Fibroblast of villous mesenchyme (primary cell): Measurements from ENCODE around the gene PEX3. TPM values are rescaled to one million over a fixed set of nuclear protein-coding genes. Genes with fewer than 3 reads are reported as not detected.
"Not testable (repeated sequence)": the region's sequence is repeated elsewhere in the genome, so short reads cannot be mapped to it uniquely, and the experiment has no call there.

Experiments
- DNase-seq: peaks from one replicate; pipeline ENCODE4 v3.0.0-alpha.2; 2010; ENCODE audit warnings: low read depth
- H3K4me3 ChIP-seq: 2 replicates; pipeline ENCODE4 v1.5.1; 2011; ENCODE audit warnings: low read depth, mild to moderate bottlenecking, low read length
- total RNA-seq: library from RNA; depleted of rRNA; stranded (reverse); fragments of >200 nt; gene quantifications from 2 replicates; pipeline ENCODE4 v1.2.3, GENCODE V29; 2012
- TF ChIP-seq, protein P1 (sequence below): IDR thresholded peaks from 2 replicates; pipeline ENCODE4 v1.5.1; 2012; ENCODE audit warnings: low read depth, mild to moderate bottlenecking, low read length; ENCODE audit not compliant: insufficient read depth

PEX3 gene
- total RNA-seq, 1 donor = 24.6 TPM

DNA sequence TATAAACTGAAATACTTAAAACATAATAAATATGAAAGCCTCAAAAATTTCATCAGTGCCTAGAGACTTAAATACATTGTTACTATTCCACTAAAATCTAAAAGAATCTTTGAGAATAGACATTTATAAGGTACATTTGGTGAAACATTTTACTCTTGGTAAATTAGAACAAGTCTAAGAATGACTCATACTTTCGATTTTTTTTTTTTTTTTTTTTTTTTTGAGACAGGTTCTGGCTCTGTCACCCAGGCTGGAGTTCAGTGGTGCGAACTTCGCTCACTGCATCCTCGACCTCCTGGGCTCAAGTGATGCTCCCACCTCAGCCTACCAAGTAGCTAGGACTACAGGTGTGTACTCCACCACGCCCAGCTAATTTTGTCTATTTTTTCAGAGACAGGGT is 54.5 kb downstream of the PEX3 start:
- H3K4me3 ChIP-seq = no peak overlapping the region
- DNase-seq = no peak
- TF ChIP-seq, protein P1, sequence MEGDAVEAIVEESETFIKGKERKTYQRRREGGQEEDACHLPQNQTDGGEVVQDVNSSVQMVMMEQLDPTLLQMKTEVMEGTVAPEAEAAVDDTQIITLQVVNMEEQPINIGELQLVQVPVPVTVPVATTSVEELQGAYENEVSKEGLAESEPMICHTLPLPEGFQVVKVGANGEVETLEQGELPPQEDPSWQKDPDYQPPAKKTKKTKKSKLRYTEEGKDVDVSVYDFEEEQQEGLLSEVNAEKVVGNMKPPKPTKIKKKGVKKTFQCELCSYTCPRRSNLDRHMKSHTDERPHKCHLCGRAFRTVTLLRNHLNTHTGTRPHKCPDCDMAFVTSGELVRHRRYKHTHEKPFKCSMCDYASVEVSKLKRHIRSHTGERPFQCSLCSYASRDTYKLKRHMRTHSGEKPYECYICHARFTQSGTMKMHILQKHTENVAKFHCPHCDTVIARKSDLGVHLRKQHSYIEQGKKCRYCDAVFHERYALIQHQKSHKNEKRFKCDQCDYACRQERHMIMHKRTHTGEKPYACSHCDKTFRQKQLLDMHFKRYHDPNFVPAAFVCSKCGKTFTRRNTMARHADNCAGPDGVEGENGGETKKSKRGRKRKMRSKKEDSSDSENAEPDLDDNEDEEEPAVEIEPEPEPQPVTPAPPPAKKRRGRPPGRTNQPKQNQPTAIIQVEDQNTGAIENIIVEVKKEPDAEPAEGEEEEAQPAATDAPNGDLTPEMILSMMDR = no peak

DNA sequence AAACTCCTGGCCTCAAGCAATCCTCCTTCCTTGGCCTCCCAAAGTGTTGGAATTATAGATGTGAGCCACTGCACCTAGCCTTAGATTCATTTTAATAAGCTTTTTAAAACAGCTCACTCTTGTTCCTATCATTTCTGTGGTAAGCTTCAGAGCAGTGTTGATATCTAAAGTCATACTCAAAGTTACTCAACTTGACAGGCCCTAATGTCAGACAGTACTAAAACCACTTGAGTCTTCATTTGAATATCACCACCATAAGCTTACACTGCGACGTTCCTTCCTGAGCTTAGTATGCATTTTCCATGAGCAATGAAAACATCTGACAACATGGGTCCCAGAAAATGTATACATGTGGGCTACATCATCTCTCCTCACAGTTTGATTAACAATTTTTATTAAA is 54.9 kb downstream of the PEX3 start:
- TF ChIP-seq, protein P1 = no peak
- no peak overlapping the region for H3K4me3 ChIP-seq
- DNase-seq = no peak

DNA sequence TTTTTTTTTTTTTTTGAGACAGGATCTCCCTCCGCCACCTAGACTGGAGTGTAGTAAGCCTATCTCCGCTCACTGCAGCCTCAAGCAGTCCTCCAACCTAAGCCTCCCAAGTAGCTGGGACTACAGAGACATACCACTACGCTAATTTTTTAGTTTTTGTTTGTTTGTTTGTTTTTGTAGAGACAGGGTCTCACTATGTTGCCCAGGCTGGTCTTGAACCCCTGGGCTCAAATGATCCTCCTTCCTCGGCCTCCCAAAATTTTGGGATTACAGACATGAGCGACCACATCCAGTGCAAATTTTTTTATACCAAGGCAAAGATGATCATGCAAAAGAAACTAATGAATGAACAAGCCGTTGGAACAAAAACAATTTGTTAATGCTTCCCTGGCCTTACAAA is 55.6 kb downstream of the PEX3 start:
- DNase-seq = no peak
- TF ChIP-seq, protein P1 = no peak
- no peak overlapping the region for H3K4me3 ChIP-seq

DNA sequence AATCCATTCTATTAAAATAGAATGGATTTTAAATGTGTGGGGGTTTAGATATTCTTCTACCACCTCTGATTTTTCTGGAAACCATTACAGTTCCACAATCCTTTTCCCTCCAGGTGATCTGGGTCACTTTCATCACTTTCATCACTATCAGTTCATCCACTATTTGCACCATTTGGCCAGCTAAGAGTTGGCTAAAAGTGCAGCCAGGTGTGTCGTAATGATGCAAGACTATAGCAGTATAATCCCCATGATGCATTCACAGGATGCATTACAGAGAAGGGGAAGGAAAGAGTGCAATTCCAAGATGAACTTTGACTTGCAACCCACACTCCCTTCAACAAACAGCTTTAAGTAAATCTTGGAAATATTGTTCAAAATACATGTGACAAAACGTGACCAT is 56.0 kb downstream of the PEX3 start:
- H3K4me3 ChIP-seq = no peak overlapping the region
- TF ChIP-seq, protein P1 = no peak
- DNase-seq = no peak

DNA sequence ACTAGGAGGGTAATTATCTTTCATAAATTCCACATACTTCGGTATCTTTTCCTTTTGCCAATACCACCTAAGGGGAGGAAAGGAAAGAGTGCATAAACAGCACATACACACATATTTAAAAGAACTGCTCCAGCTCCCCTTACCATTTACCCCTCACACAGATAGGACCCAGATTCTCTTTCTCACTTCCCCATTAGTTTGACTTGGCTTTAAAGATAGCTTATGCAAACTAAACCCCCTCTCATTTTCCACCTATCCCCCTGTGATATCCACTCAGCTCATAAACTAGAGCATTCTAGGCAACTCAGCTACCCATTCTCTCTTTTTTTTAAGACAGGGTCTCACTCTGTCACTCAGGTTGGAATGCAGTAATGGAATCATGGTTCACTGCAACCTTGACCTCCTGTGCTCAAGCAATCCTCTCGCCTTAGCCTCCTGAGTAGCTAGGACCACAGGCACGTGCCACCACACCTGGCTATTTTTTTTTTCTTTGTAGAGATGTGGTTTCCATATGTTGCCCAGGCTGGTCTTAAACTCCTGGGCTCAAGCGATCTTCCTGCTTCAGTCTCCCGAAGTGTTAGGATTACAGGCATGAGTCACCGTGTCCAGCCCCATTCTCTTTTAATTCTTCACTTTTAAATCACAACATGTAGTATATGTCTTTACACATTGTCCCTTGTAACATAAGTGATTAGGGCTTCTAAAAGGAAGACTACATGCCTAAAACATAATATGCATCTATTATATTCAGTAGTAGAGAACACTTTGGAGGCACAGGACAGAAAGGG is 56.9 kb downstream of the PEX3 start:
- DNase-seq = peak; percentile 28
- no peak overlapping the region for H3K4me3 ChIP-seq
- TF ChIP-seq, protein P1 = no peak

DNA sequence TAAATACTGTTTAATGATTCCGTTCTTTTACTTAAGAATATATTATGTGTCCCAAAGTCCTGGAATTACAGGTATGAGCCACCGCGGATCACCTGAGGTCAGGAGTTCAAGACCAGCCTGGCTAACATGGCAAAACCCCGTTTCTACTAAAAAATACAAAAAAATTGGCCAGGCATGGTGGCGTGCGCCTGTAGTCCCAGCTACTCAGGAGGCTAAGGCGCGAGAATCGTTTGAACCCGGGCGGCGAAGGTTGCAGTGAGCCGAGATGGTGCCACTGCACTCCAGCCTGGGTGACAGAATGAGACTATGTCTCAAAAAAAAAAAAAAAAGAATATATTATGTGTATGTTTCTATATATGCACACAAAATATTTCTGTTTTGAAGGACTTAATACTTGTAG is 59.7 kb downstream of the PEX3 start:
- DNase-seq = not testable (repeated sequence)
- peak overlapping the region; percentile 79 for H3K4me3 ChIP-seq

DNA sequence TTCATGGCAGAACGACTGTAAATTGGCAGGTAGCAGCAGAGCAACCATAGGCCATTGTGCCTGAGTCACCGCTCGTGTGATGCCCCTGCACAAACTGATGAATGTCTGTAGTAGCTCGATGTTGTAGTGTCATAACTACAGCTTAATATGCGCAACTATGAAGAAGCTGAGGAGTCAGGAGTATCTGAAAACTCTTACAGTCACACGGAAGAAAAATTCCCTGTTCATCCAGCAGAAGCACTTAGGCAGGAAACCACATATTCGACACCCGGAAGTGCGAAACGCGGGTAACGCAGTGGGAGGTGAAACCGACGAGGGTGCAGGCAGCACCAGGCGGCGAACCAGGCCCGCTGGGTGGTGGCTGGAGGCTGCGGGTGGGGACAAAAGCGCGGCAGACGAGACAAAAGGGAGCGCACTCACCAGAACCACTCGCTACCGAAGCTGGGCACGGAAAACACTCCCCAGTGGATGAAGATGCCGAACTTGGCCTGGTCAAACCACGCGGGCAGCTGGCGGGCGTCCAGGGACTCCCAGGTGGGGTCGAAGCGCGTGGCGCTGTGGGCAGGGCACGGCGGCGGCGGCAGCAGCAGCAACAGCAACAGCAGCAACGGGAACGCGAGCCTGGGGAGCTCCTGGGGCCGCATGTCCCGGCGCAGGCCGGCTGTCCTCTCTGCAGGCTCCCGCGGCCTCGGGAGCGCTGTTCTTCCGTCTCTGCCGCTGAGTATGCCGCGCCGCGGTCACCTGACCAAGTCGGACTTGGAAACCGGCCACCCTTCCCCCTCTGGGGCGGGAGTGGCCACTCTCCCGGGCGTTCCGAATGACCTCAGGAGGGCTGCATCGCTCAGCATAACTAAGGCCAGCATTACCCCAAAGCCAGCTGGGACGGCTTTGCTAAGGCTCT is 60.6 kb downstream of the PEX3 start, which contains the start of gene FUCA2:
Gene FUCA2, minus strand, starts transcription at position 730 of the 901 bp plus-strand sequence. Its CDS starts 86 bp downstream, at position 644.
- peak; percentile 91 for DNase-seq
- TF ChIP-seq, protein P1 = no peak
- peak within 1 kb of the TSS; percentile 79 for H3K4me3 ChIP-seq
